Inflammatory macrophage treated with lipopolysaccharide for 4 hours (primary cell): ENCODE data around the gene CENPW.

Experiments used
- DNase-seq: peaks from one replicate; pipeline ENCODE4 v3.0.0-alpha.2; 2020

Gene CENPW

DNA sequence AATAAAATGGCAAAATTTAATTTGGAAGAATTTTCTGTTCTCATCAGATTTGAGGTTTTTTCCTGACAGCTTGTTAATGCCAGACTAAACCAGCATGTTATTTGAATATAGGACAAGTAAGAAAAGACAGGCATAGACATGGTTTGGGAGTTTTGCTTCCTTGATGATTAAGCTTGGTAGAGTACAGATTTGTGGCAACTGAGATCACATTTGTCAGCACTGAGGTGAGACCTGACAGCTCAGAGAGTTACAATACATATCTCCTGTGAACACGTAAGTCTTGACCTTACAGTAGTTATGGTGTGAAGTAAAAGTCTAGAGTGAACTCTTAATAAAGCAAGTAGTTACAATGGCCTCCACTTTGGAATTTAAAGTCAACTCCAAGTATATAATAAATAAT lies 34.5 kb downstream of the CENPW start:
- DNase-seq = no peak

DNA sequence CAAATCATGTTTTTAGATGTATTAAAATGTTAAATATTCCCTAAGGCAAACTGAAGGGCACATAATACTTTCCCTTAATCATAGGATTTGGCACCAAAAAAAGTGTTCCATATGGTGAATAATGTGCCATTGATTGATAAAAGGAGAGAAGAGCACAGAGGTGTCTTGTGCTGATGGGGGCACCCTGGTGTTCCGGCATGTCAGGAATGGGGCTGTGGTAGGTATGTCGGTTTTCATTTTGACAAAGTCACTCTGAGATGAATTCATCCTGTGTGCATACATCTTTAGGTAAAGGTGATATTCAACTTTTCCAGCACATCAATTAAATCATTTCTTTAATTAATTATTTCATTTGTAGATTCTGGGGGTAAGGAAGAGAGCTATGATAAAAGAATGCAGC lies 36.8 kb downstream of the CENPW start:
- DNase-seq = no peak

DNA sequence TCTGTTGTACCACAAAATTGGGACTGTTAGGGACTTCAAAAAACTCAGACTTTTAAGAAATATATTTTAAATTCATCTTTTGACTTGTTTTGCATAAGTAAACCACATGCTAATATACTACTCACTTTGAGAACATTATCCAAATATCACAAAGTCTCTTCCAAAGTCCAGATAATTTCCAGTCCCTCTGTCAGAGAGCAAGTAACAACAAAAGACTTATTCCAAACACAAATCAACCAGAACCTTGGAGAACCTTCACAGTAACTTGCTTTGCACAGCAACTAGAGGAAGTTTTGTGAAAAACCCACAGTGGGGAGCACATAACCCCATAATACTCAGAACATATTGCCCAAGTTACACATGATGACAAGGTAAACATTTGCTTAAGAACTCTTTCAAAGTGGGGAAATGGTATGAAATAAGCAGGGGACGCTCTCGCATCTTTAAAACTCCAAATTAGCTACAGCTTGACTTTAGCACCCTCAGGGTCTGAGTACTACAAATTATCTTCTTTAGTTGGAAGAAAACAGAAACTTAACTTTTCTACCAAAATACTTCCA lies 37.8 kb downstream of the CENPW start:
- no peak for DNase-seq

DNA sequence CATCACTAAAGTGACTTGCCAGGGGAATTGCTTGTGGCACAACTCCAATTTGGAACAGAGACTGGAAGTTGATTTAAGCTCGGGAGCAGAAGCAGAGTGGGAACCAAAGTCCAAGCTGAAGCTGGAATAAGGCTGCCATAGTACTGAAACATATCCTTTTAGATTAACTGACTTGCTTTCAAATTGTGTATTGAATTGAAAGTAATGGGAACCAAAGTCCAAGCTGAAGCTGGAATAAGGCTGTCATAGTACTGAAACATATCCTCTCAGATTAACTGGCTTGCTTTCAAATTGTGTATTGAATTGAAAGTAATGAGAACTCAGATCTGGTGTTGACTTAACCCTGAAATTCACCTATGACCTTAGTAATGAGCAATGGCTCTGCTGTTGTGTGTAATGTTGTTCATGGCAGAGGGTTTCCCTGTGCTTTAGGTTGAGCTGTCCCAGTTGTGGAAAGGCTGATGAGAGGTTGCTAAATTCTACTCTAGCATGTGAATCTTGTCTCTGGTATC lies 40.2 kb downstream of the CENPW start:
- DNase-seq = no peak

DNA sequence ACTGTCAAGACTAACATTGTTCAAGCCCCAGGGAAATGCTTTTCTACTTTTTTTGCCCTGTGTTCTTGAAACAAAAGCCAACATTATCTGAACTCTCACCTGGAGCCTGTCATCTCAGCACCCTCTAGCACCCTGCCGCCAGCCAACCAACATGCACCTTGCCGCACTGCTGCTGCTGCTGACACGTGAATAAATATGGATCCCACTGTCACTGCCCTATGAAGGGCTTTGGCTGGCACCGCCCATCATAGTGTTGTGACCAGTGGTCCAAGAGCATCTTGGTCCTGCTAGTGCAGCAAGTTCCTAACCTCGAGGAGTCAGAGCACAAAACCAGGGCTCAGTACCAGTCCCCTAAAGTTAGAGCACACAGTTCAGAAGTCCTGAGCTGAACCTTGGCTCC lies 41.6 kb downstream of the CENPW start:
- DNase-seq = no peak

DNA sequence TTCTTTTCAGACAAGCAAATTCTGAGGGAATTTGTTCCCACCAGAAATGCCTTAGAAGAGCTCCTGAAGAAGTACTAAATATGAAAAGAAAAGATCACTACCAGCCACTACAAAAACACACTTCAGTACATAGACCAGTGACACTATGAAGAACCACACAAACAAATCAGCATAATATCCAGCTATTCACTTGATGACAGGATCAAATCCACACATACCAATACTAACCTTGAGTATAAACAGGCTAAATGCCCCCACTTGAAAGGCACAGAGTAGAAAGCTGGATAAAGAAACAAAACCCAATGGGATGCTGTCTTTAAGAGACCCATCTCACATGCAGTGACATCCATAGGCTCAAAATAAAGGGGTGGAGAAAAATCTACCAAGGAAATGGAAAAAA lies 43.3 kb downstream of the CENPW start:
- DNase-seq = no peak

DNA sequence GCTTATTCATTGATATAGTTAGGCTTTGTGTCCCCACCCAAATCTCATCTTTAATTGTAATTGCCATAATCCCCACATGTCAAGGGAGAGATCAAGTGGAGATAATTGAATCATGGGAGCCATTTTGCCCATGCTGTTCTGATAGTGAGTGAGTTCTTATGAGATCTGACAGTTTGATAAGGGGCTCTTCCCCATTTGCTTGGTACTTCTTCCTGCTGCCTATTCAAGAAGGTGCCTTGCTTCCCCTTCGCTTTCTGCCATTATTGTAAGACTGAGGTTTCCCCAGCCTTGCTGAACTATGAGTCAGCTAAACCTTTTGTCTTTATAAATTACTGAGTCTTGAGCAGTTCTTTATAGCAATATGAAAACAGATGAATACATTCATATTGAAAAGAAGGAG lies 45.6 kb downstream of the CENPW start:
- no peak for DNase-seq

DNA sequence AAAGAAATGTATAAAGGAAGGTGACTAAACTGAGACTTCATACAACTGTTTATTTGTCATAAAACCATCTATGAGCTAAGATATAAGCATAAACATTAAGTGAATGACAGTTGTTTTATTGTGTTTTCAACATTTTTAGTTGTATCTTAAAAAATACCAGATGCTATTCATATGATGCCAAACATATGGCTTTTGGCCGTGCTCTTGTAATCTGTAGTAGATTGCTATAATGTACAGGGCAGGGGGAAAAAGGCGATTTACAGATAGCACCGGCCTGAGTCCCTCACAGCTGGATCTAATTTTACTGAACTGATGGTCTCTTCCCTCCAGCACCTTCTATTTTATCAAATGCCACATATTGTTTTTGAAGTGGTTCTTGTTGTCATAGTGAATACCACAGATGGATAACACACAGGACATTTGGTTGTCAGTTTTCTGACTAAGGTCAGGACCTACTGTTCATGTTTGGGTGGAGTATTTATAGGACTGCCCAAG lies 48.2 kb downstream of the CENPW start:
- DNase-seq = no peak

DNA sequence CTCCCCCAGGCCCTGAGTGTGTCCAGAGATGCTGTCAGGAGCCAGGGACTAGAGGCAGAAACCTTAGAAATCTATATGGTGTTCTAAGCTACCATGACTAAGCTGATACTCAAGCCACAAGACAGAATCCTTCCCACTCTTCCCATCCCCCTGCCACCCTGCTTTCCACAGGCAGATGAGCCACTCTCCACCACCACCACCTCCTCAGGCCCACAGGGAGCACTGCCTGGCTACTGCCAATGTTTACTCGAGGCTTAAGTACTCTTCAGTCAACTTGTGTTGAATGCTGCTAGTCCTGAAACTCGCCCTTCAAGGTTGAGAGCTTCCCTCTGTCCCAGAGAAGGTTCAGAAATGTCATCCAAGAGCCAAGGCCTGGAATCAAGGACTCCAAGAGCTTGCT lies 56.2 kb downstream of the CENPW start:
- no peak for DNase-seq
